DND-41 (cell line): ENCODE results near the gene RSL24D1.

Source experiments
- ATAC-seq: fragments of 200-7000 bp; cut with Tn5 transposase; 3 replicates; pipeline ENCODE4 v1.9.1; 2021; ENCODE audit warnings: low read depth; ENCODE audit not compliant: insufficient read depth
- DNase-seq: peaks from one replicate; pipeline ENCODE4 v3.0.0-alpha.2; 2020
- H2AFZ ChIP-seq: 2 replicates; pipeline ENCODE4 v1.6.0; 2012; ENCODE audit warnings: low read depth, low read length
- H3K27ac ChIP-seq: 2 replicates; pipeline ENCODE4 v1.5.1; 2012; ENCODE audit warnings: low read length, inconsistent platforms
- H3K27me3 ChIP-seq: fragments of 200-600 bp; sonication (generic); 2 replicates; pipeline ENCODE4 v1.6.0; 2012; ENCODE audit warnings: low read length, mild to moderate bottlenecking, inconsistent platforms; ENCODE audit not compliant: insufficient read depth, poor library complexity
- H3K36me3 ChIP-seq: 2 replicates; pipeline ENCODE4 v1.5.1; 2012; ENCODE audit warnings: low read length, inconsistent platforms; ENCODE audit not compliant: insufficient read depth
- H3K4me1 ChIP-seq: 2 replicates; pipeline ENCODE4 v1.5.1; 2012; ENCODE audit warnings: mild to moderate bottlenecking, low read length; ENCODE audit not compliant: insufficient read depth
- H3K4me2 ChIP-seq: 2 replicates; pipeline ENCODE4 v1.6.0; 2012; ENCODE audit warnings: mild to moderate bottlenecking, moderate library complexity, low read length, inconsistent platforms; ENCODE audit not compliant: insufficient read depth
- H3K4me3 ChIP-seq, 2 experiments: fragments of 200-600 bp in 1 of 2; shearing (Covaris generic) in 1 of 2; 2 replicates each; pipeline ENCODE4 v1.5.1; 2012 to 2016; ENCODE audit warnings: inconsistent platforms in 2 of 2, low read length in 2 of 2, mild to moderate bottlenecking in 2 of 2, low read depth in 1 of 2, moderate library complexity in 1 of 2
- H3K79me2 ChIP-seq: 2 replicates; pipeline ENCODE4 v1.6.0; 2012; ENCODE audit warnings: low read length, inconsistent platforms; ENCODE audit not compliant: insufficient read depth
- H3K9ac ChIP-seq: 2 replicates; pipeline ENCODE4 v1.6.0; 2012; ENCODE audit warnings: low read depth, mild to moderate bottlenecking, inconsistent platforms, low read length, moderate library complexity
- H3K9me3 ChIP-seq: 2 replicates; pipeline ENCODE4 v1.5.1; 2012; ENCODE audit warnings: low read length, moderate library complexity, mild to moderate bottlenecking, inconsistent platforms; ENCODE audit not compliant: insufficient read depth, severe bottlenecking
- H4K20me1 ChIP-seq: 2 replicates; pipeline ENCODE4 v1.6.0; 2012; ENCODE audit warnings: low read length; ENCODE audit not compliant: insufficient read depth
- EZH2 ChIP-seq: IDR thresholded peaks from 3 replicates; pipeline ENCODE4 v1.6.1; 2012; ENCODE audit warnings: borderline replicate concordance, low read depth, mild to moderate bottlenecking, moderate library complexity, low read length, inconsistent platforms; ENCODE audit not compliant: severe bottlenecking
- TF ChIP-seq, protein P1 (sequence below): IDR thresholded peaks from 2 replicates; pipeline ENCODE4 v1.5.1; 2012; ENCODE audit warnings: borderline replicate concordance, low read length, moderate library complexity, mild to moderate bottlenecking; ENCODE audit not compliant: poor library complexity, severe bottlenecking; ENCODE audit errors: extremely low read depth

RSL24D1 gene

DNA sequence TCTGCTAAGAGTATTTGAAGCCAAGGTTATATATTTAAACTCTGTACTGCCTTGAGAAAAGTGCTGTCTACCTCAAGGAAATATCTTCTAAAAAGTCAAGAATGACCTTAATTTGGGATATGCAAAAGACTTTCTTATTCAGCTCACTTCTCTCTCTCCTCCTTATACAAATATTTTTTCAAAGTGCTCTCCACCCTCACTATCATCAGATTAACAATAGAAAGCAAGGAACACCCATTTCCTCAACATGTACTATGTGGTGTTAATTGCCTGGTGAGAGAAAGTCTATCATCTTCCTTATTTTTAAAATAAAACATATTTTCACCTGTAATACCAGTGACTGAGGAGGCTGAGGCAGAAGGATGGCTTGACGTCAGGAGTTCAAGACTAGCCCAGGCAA lies 44.4 kb upstream of the RSL24D1 start:
- no peak for DNase-seq
- H3K4me2 ChIP-seq, result no peak overlapping the region
- H3K9me3 ChIP-seq, result no peaks in the 10 kb centered on the region
- no peak overlapping the region for H2AFZ ChIP-seq
- H3K36me3 ChIP-seq, result no peaks in the 10 kb centered on the region
- no peak overlapping the region for H3K4me3 ChIP-seq
- no peaks in the 10 kb centered on the region for H3K79me2 ChIP-seq
- H3K27me3 ChIP-seq, result no peaks in the 10 kb centered on the region
- H3K9ac ChIP-seq, result no peak overlapping the region
- H4K20me1 ChIP-seq, result no peaks in the 10 kb centered on the region
- H3K27ac ChIP-seq, result no peak overlapping the region
- no peaks in the 10 kb centered on the region for H3K4me1 ChIP-seq
- no peak for TF ChIP-seq EZH2
- TF ChIP-seq, protein P1, sequence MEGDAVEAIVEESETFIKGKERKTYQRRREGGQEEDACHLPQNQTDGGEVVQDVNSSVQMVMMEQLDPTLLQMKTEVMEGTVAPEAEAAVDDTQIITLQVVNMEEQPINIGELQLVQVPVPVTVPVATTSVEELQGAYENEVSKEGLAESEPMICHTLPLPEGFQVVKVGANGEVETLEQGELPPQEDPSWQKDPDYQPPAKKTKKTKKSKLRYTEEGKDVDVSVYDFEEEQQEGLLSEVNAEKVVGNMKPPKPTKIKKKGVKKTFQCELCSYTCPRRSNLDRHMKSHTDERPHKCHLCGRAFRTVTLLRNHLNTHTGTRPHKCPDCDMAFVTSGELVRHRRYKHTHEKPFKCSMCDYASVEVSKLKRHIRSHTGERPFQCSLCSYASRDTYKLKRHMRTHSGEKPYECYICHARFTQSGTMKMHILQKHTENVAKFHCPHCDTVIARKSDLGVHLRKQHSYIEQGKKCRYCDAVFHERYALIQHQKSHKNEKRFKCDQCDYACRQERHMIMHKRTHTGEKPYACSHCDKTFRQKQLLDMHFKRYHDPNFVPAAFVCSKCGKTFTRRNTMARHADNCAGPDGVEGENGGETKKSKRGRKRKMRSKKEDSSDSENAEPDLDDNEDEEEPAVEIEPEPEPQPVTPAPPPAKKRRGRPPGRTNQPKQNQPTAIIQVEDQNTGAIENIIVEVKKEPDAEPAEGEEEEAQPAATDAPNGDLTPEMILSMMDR, result no peak
- no peak for ATAC-seq

DNA sequence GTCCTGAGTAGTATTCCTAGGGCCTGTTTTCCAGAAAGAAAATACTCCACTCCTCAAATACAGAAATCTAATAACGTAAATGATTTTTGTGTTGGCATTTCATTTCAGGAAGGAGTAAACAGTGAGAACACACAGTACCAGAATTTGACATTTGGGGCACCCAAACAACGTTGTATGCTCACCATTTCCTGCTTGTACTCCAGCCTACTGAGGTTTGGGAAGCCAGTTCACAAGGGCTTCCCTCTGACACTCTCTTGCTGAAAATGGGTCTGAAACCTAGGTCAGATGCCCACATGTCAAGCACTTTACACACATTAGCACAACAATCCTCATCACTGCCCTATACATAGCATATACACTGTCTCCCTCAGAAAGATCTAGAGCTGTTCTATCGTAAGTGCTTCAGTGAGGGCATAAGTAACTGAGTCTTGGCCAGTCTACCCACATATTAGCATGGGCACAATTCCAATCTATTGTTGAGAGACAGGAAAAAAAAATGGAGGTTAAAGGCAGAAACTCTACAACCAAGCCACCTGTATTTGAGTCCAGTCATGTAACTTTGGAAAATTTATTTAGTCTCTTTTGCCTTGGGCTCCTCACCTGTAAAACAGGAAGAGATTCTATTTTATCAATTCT lies 43.5 kb upstream of the RSL24D1 start:
- Histone ChIP-seq H3K79me2 (no peaks in the 10 kb centered on the region), H3K4me2 (no peak overlapping the region), H4K20me1 (no peaks in the 10 kb centered on the region), H3K27ac (no peak overlapping the region), H3K9me3 (no peaks in the 10 kb centered on the region), H3K9ac (no peak overlapping the region), H3K4me1 (no peaks in the 10 kb centered on the region), H2AFZ (no peak overlapping the region), H3K4me3 (no peak overlapping the region), H3K27me3 (no peaks in the 10 kb centered on the region), H3K36me3 (no peaks in the 10 kb centered on the region)
- DNase-seq (no peak), ATAC-seq (no peak)
- TF ChIP-seq EZH2, result no peak
- TF ChIP-seq, protein P1, result no peak

DNA sequence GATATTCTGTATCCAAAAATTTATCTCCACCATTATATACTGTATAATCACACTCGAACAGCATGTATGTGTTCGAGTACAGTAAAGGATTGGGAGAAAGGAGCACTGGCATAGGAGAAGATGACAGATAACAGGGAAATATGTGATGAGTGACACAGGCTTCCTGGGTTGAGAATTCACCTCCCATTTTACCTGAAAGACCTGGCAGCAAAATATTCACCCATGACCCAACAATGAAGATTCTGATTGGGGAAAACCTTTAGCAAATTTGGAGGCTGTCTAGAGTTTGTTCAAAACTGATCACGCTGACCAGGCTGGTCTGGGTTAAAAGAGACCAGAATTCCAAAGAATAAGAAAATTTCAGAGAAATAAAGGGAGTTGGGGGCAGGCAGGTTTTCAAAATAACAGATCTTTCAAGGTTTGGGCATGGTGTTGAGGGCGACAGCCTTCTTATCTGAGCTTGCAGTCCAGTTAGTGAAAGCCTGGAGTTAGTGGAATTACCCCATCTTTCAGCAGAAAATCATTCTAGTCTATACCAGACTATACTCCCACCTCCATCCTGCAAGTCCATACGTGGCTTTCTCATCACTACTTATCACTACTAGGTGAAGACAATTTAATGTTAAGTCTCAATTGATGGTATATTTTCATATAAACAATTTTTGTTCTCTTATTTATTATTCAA lies 42.8 kb upstream of the RSL24D1 start:
- H4K20me1 ChIP-seq, result no peaks in the 10 kb centered on the region
- DNase-seq, result no peak
- no peak overlapping the region for H2AFZ ChIP-seq
- no peaks in the 10 kb centered on the region for H3K9me3 ChIP-seq
- no peak overlapping the region for H3K27ac ChIP-seq
- H3K4me1 ChIP-seq, result no peaks in the 10 kb centered on the region
- no peak for ATAC-seq
- H3K36me3 ChIP-seq, result no peaks in the 10 kb centered on the region
- H3K4me2 ChIP-seq, result no peak overlapping the region
- TF ChIP-seq EZH2, result no peak
- no peaks in the 10 kb centered on the region for H3K27me3 ChIP-seq
- H3K79me2 ChIP-seq, result no peaks in the 10 kb centered on the region
- no peak overlapping the region for H3K4me3 ChIP-seq
- no peak overlapping the region for H3K9ac ChIP-seq

DNA sequence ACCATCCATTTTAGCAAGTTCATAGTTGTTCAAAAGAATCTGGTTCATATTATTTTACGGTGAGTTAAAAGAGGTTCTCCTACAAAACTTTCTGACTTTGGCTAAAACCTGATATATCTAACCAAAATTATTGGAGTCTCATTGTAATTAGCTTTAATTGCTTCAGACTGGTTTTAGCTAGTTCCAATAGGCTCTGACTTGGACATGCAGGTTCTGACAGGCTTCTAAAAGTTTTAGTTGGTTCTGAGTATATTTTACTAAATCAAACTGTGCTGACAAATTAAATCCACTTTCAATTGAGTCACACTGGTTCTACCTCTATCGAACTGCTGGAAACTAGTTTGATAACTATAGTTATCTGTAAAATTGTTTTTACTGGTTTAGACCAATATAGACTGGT lies 42.1 kb upstream of the RSL24D1 start:
- Histone ChIP-seq H3K9me3 (no peaks in the 10 kb centered on the region), H3K27me3 (no peaks in the 10 kb centered on the region), H3K79me2 (no peaks in the 10 kb centered on the region), H3K4me1 (no peaks in the 10 kb centered on the region), H2AFZ (no peak overlapping the region), H3K4me3 (no peak overlapping the region), H3K27ac (no peak overlapping the region), H3K36me3 (no peaks in the 10 kb centered on the region), H4K20me1 (no peaks in the 10 kb centered on the region), H3K4me2 (no peak overlapping the region), H3K9ac (no peak overlapping the region)
- ATAC-seq (no peak), DNase-seq (no peak)
- TF ChIP-seq EZH2, result no peak
- TF ChIP-seq, protein P1, result no peak
